Breast epithelium (tissue), 4 donors: Measurements from ENCODE around the gene RBM48. TPM values are rescaled to one million over a fixed set of nuclear protein-coding genes. Genes with fewer than 3 reads are reported as not detected.

Source experiments
- DNase-seq, 2 donors: peaks; one replicate each; pipeline ENCODE4 v3.0.0-alpha.2; 2019; ENCODE audit warnings: low spot score in 2 of 2
- H3K27ac ChIP-seq, 2 donors: fragments of 200-600 bp; sonication (generic) in 1 of 2; one replicate each; pipeline ENCODE4 v1.5.1; 2016 to 2019; ENCODE audit warnings: mild to moderate bottlenecking in 1 of 2
- H3K27me3 ChIP-seq, 2 donors: fragments of 200-600 bp; sonication (generic) in 1 of 2; one replicate each; pipeline versions ENCODE4 v1.5.1 to v1.6.0; 2017 to 2019; ENCODE audit warnings: control low read depth in 1 of 2, mild to moderate bottlenecking in 1 of 2
- H3K36me3 ChIP-seq: fragments of 200-600 bp; one replicate; pipeline ENCODE4 v1.5.1; 2019
- H3K4me1 ChIP-seq, 2 donors: fragments of 200-600 bp; sonication (generic); one replicate each; pipeline ENCODE4 v1.5.1; 2016 to 2019; ENCODE audit warnings: control low read depth in 1 of 2
- H3K4me3 ChIP-seq, 3 donors: fragments of 200-600 bp; sonication (generic); 1 replicate in 2 of 3; 2 replicates in 1 of 3; pipeline ENCODE4 v1.5.1; 2016 to 2019; ENCODE audit warnings: mild to moderate bottlenecking in 3 of 3, moderate library complexity in 2 of 3
- H3K9me3 ChIP-seq, 2 donors: fragments of 200-600 bp; sonication (generic) in 1 of 2; one replicate each; pipeline ENCODE4 v1.5.1; 2016 to 2019; ENCODE audit warnings: control low read depth in 1 of 2
- CTCF ChIP-seq, 3 donors: fragments of 450-650 bp; IDR thresholded peaks; one replicate each; pipeline ENCODE4 v1.5.1; 2016 to 2017; ENCODE audit warnings: antibody characterized with exemption in 3 of 3, mild to moderate bottlenecking in 3 of 3, moderate library complexity in 3 of 3
- POLR2A ChIP-seq: fragments of 450-650 bp; IDR thresholded peaks from one replicate; pipeline ENCODE4 v1.6.1; 2016; ENCODE audit warnings: antibody characterized with exemption, mild to moderate bottlenecking, moderate library complexity
- POLR2AphosphoS5 ChIP-seq, 3 donors: sonication (generic); formaldehyde crosslinking; IDR thresholded peaks; one replicate each; pipeline ENCODE4 v1.6.1; 2017; ENCODE audit warnings: antibody characterized with exemption in 3 of 3
- intact Hi-C: fragments of 100-400 bp; cut with DNase I; formaldehyde crosslinking; loops from one replicate; pipeline ENCODE4 v1.15.1; 2023; ENCODE audit warnings: low total_unique reads
- total RNA-seq, 3 donors: library from RNA; depleted of rRNA; stranded (reverse); fragments of >200 nt; gene quantifications; one replicate each; pipeline ENCODE4 v1.1.0, GENCODE V29; 2016

The RBM48 gene
- total RNA-seq, 3 donors from 2014 or later = 10.8 to 18.7 (median 12.0) TPM

- intact Hi-C loops = no loop called here
- DNase-seq = no peak
- TF ChIP-seq POLR2AphosphoS5 (IDR thresholded peaks at IDR 0.05) = no peak
- no peak for TF ChIP-seq CTCF (IDR thresholded peaks at IDR 0.05)
- TF ChIP-seq POLR2A = no peak
- peaks cover 14% of the 10 kb centered on the region for H3K36me3 ChIP-seq
- H3K4me1 ChIP-seq = no peaks in the 10 kb centered on the region
- no peak overlapping the region for H3K27ac ChIP-seq
- no peak overlapping the region for H3K4me3 ChIP-seq
- H3K9me3 ChIP-seq = no peaks in the 10 kb centered on the region
- H3K27me3 ChIP-seq = no peaks in the 10 kb centered on the region
These were observed 40.8 kb upstream of the RBM48 start for GRCh38 chr7:92487804-92488203.

GRCh38 chr7:92489634-92490033 lies 39.0 kb upstream of the RBM48 start:
- no peaks in the 10 kb centered on the region for H3K27me3 ChIP-seq
- H3K4me1 ChIP-seq = no peaks in the 10 kb centered on the region
- H3K36me3 ChIP-seq = peaks cover 14% of the 10 kb centered on the region
- H3K27ac ChIP-seq = no peak overlapping the region
- TF ChIP-seq POLR2A = no peak
- TF ChIP-seq POLR2AphosphoS5 (IDR thresholded peaks at IDR 0.05) = no peak
- TF ChIP-seq CTCF (IDR thresholded peaks at IDR 0.05) = no peak
- no peak for DNase-seq
- H3K4me3 ChIP-seq = no peak overlapping the region
- intact Hi-C loops = no loop called here
- no peaks in the 10 kb centered on the region for H3K9me3 ChIP-seq

- H3K36me3 ChIP-seq = peaks cover 16% of the 10 kb centered on the region
- intact Hi-C loops = no loop called here
- no peaks in the 10 kb centered on the region for H3K27me3 ChIP-seq
- H3K4me3 ChIP-seq = no peak overlapping the region
- no peaks in the 10 kb centered on the region for H3K4me1 ChIP-seq
- no peak overlapping the region for H3K27ac ChIP-seq
- H3K9me3 ChIP-seq = no peaks in the 10 kb centered on the region
- no peak for DNase-seq
- TF ChIP-seq POLR2A (no peak), POLR2AphosphoS5 (IDR thresholded peaks at IDR 0.05) (no peak), CTCF (IDR thresholded peaks at IDR 0.05) (no peak)
These were observed 31.7 kb upstream of the RBM48 start for GRCh38 chr7:92496876-92497275.

- H3K4me3 ChIP-seq = no peak overlapping the region
- no peaks in the 10 kb centered on the region for H3K4me1 ChIP-seq
- H3K27ac ChIP-seq = no peak overlapping the region
- no peaks in the 10 kb centered on the region for H3K9me3 ChIP-seq
- intact Hi-C loops = no loop called here
- no peaks in the 10 kb centered on the region for H3K27me3 ChIP-seq
- no peak for TF ChIP-seq POLR2A
- TF ChIP-seq POLR2AphosphoS5 (IDR thresholded peaks at IDR 0.05) = no peak
- no peak for TF ChIP-seq CTCF (IDR thresholded peaks at IDR 0.05)
- DNase-seq = no peak
- peaks cover 12% of the 10 kb centered on the region for H3K36me3 ChIP-seq
These were observed 30.0 kb upstream of the RBM48 start for GRCh38 chr7:92498557-92498956.

GRCh38 chr7:92503767-92504166 lies 24.8 kb upstream of the RBM48 start:
- no peaks in the 10 kb centered on the region for H3K4me1 ChIP-seq
- H3K27me3 ChIP-seq = no peaks in the 10 kb centered on the region
- no peak for DNase-seq
- H3K4me3 ChIP-seq = no peak overlapping the region
- intact Hi-C loops = no loop called here
- peaks cover 13% of the 10 kb centered on the region for H3K36me3 ChIP-seq
- H3K27ac ChIP-seq = no peak overlapping the region
- H3K9me3 ChIP-seq = no peaks in the 10 kb centered on the region
- TF ChIP-seq POLR2AphosphoS5 (IDR thresholded peaks at IDR 0.05) (no peak), CTCF (IDR thresholded peaks at IDR 0.05) (no peak)
